K562 (cell line): Measurements from ENCODE around the gene FGF1. TPM values are rescaled to one million over a fixed set of nuclear protein-coding genes. Genes with fewer than 3 reads are reported as not detected.

Source experiments
- ARNT ChIP-seq, 2 experiments: fragments of 450-650 bp; IDR thresholded peaks; 2 replicates each; pipeline ENCODE4 v1.6.1; 2016; ENCODE audit warnings: mild to moderate bottlenecking in 1 of 2
- CSDE1 ChIP-seq, 2 experiments: fragments of 450-650 bp; IDR thresholded peaks; 2 replicates each; pipeline ENCODE4 v1.6.1; 2016; ENCODE audit warnings: mild to moderate bottlenecking in 1 of 2
- CXXC5 ChIP-seq: fragments of 250-450 bp; sonication (Bioruptor Pico); IDR thresholded peaks from 2 replicates; pipeline ENCODE4 v1.8.0; 2022; ENCODE audit warnings: inconsistent platforms, mild to moderate bottlenecking, moderate library complexity
- EGR1 ChIP-seq: fragments of 450-650 bp; conservative IDR thresholded peaks from 2 replicates; pipeline ENCODE4 v1.6.1; 2017; ENCODE audit warnings: mild to moderate bottlenecking
- FOS ChIP-seq: IDR thresholded peaks from 3 replicates; pipeline ENCODE4 v1.6.1; 2011; ENCODE audit not compliant: insufficient read length; ENCODE audit errors: extremely low read depth
- FOXO4 ChIP-seq: fragments of 450-650 bp; formaldehyde crosslinking; IDR thresholded peaks from 2 replicates; pipeline ENCODE4 v1.4.0; 2020; ENCODE audit warnings: mild to moderate bottlenecking, moderate library complexity
- HCFC1 ChIP-seq: IDR thresholded peaks from 2 replicates; pipeline ENCODE4 v1.6.1; 2012; ENCODE audit warnings: low read depth, low read length, improper control_type of control experiment
- JUND ChIP-seq, 2 experiments: IDR thresholded peaks; 2 replicates in 1 of 2; 3 replicates in 1 of 2; pipeline ENCODE4 v1.6.1; 2011; ENCODE audit warnings: borderline replicate concordance in 2 of 2, low read depth in 2 of 2, low read length in 2 of 2, improper control_type of control experiment in 1 of 2, missing biosample characterization in 1 of 2, missing genetic modification characterization in 1 of 2, missing genetic modification reagents in 1 of 2
- MNT ChIP-seq, 2 experiments: fragments of 450-650 bp; conservative IDR thresholded peaks; 2 replicates each; pipeline ENCODE4 v1.6.1; 2017; ENCODE audit warnings: mild to moderate bottlenecking in 2 of 2, moderate library complexity in 2 of 2
- NR2F6 ChIP-seq: fragments of 450-650 bp; formaldehyde crosslinking; IDR thresholded peaks from 2 replicates; pipeline ENCODE4 v1.4.0; 2020; ENCODE audit warnings: mild to moderate bottlenecking
- OTX1 ChIP-seq: fragments of 450-650 bp; formaldehyde crosslinking; IDR thresholded peaks from 2 replicates; pipeline ENCODE4 v1.4.0; 2022; ENCODE audit warnings: mild to moderate bottlenecking
- SAFB ChIP-seq: fragments of 200-400 bp; formaldehyde crosslinking; IDR thresholded peaks from 2 replicates; pipeline ENCODE4 v1.6.1; 2017; ENCODE audit warnings: low read depth, low read length, borderline replicate concordance
- SMC3 ChIP-seq: conservative IDR thresholded peaks from 2 replicates; pipeline ENCODE4 v1.6.1; 2011; ENCODE audit warnings: low read depth, low read length, improper control_type of control experiment; ENCODE audit not compliant: insufficient read depth
- TAF9B ChIP-seq: fragments of 450-650 bp; IDR thresholded peaks from 2 replicates; pipeline ENCODE4 v1.6.1; 2018; ENCODE audit warnings: mild to moderate bottlenecking; ENCODE audit not compliant: partially characterized antibody
- TGIF2 ChIP-seq: sonication (generic); formaldehyde crosslinking; IDR thresholded peaks from 2 replicates; pipeline ENCODE4 v1.8.1; 2022; ENCODE audit warnings: mild to moderate bottlenecking, missing genetic modification reagents, moderate library complexity
- ZBTB11 ChIP-seq, 3 experiments: fragments of 200-800 bp in 1 of 3; fragments of 250-450 bp in 1 of 3; fragments of 450-650 bp in 1 of 3; sonication (Bioruptor Pico) in 1 of 3; sonication (Bioruptor generic) in 1 of 3; formaldehyde crosslinking in 1 of 3; IDR thresholded peaks; 2 replicates each; pipeline versions ENCODE4 v1.6.1 to v1.8.0; 2016 to 2022; ENCODE audit warnings: mild to moderate bottlenecking in 2 of 3, missing genetic modification characterization in 2 of 3, missing compliant biosample characterization in 1 of 3, moderate library complexity in 1 of 3
- ZNF277 ChIP-seq: fragments of 250-450 bp; sonication (Bioruptor Pico); IDR thresholded peaks from 2 replicates; pipeline ENCODE4 v1.8.0; 2022; ENCODE audit warnings: inconsistent platforms, mild to moderate bottlenecking, moderate library complexity, borderline replicate concordance
- polyA plus RNA-seq, 8 experiments: library from polyadenylated mRNA; depleted of rRNA in 4 of 8; stranded (reverse) in 5 of 8; unstranded in 3 of 8; fragments of >200 nt; fragmentation: Nextera tagmentation in 2 of 8; fragmentation: Illumina TruSeq in 1 of 8; extraction: Ambion mirVana in 2 of 8; extraction: Trizol in 1 of 8; gene quantifications; 2 replicates each; pipeline versions ENCODE4 v1.2.1 to v1.2.3, GENCODE V29; 2011 to 2014; ENCODE audit warnings: inconsistent platforms in 1 of 8, missing spikeins in 1 of 8
- total RNA-seq, 7 experiments: library from RNA; depleted of rRNA in 6 of 7; stranded (reverse); fragments of >200 nt in 6 of 7; fragmentation: Illumina TruSeq in 2 of 7; extraction: Trizol in 2 of 7; gene quantifications; 2 replicates each; pipeline versions ENCODE4 v1.2.1 to v1.2.3, GENCODE V29; 2011 to 2021; ENCODE audit warnings: low replicate concordance in 1 of 7

Gene FGF1
- total and polyA plus RNA-seq, 9 of the 15 experiments (the other 6 are each of a cell fraction or from before 2014, with no cell fraction given), result not detected

- no peak for TF ChIP-seq MNT (conservative IDR thresholded peaks at IDR 0.05)
- no peak for TF ChIP-seq TAF9B
- TF ChIP-seq EGR1, result peak; percentile 29; the same call in 1 of the 2 replicates
- no peak for TF ChIP-seq FOS
- peak; percentile 88 for TF ChIP-seq SMC3
- no peak for TF ChIP-seq ZNF277
- no peak for TF ChIP-seq NR2F6 (CRISPR knock-in tag)
- no peak for TF ChIP-seq HCFC1
- TF ChIP-seq ARNT (IDR thresholded peaks at IDR 0.05), result no peak
- no peak for TF ChIP-seq TGIF2
- TF ChIP-seq CXXC5 (CRISPR knock-in tag), result 0 out of 2 replicates have a peak, but pooled peaks have one; percentile 10
- TF ChIP-seq OTX1 (CRISPR knock-in tag), result no peak
- TF ChIP-seq SAFB, result no peak
- TF ChIP-seq JUND (IDR thresholded peaks at IDR 0.05; ENCODE audit: borderline replicate concordance, low read depth, low read length), result peak; percentile 48; the same call in 1 of the 2 replicates
- TF ChIP-seq JUND (tag; IDR thresholded peaks at IDR 0.05; ENCODE audit: borderline replicate concordance, low read depth, low read length), result no peak
- no peak for TF ChIP-seq FOXO4 (CRISPR knock-in tag)
- no peak for TF ChIP-seq CSDE1 (IDR thresholded peaks at IDR 0.05)
- TF ChIP-seq ZBTB11 (CRISPR knock-in tag; IDR thresholded peaks at IDR 0.05), result no peak
Measured at GRCh38 chr5:142655339-142656267, 30.3 kb downstream of the FGF1 start (continued).
